Measurements from ENCODE around the gene FKBP11. TPM values are rescaled to one million over a fixed set of nuclear protein-coding genes. Genes with fewer than 3 reads are reported as not detected.

Gene FKBP11
- total and polyA plus RNA-seq, 2 donors (not counting 3 experiments of a cell fraction or from before 2014, with no cell fraction given): 74.2 to 81.2 TPM

GRCh38 chr12:48923117-48923516, 2.2 kb downstream of the FKBP11 start:
- no peak for FAIRE-seq
- Histone ChIP-seq H3K79me2 (ENCODE audit: control insufficient read depth, insufficient read depth, low read length) (no peaks in the 10 kb centered on the region), H3K36me3 (ENCODE audit: control insufficient read depth in 2 of 2, extremely low read depth in 1 of 2, insufficient read depth in 2 of 2, low read length in 2 of 2) (peaks cover 3% of the 10 kb centered on the region in 2 experiments), H3K9me1 (replicated peaks; ENCODE audit: control insufficient read depth, extremely low read depth, insufficient read depth, low read length) (no peaks in the 10 kb centered on the region), H2AFZ (ENCODE audit: low read depth, low read length) (no peak overlapping the region), H3K4me1 (ENCODE audit: control insufficient read depth, extremely low read depth, insufficient read depth, low read length) (peaks cover 11% of the 10 kb centered on the region), H4K20me1 (replicated peaks; ENCODE audit: control insufficient read depth, extremely low read depth, insufficient read depth, low read length) (no peaks in the 10 kb centered on the region), H3K27me3 (ENCODE audit: control insufficient read depth in 2 of 2, insufficient read depth in 2 of 2, low read length in 2 of 2) (no peaks in the 10 kb centered on the region), H3K9me3 (replicated peaks; ENCODE audit: control insufficient read depth, insufficient read depth, low read length) (no peaks in the 10 kb centered on the region), H3K4me3 (replicated peaks in 1 of 3; ENCODE audit: insufficient read depth in 1 of 3, low read depth in 1 of 3, low read length in 3 of 3) (no peak overlapping the region), H3K27ac (ENCODE audit: insufficient read depth, low read depth, low read length) (no peak overlapping the region), H3K9ac (replicated peaks; ENCODE audit: extremely low read depth, insufficient read depth, low read length) (no peak overlapping the region), H3K4me2 (ENCODE audit: insufficient read depth, low read length) (no peak overlapping the region)
- ChIA-PET POLR2A (no interaction called here), CTCF (interaction anchor here (1.5 to 3.9 kb wide), 5 partner anchors 12 to 70 kb away, joined by 4 to 39 read pairs (median 16); partner anchors contain the start of gene WNT1)
- DNase-seq (ENCODE audit: low read depth, low spot score): no peak
- dilution Hi-C loops (cut with MboI; ENCODE audit: extremely low pct_ligation_motif_present, low sequenced_read_pairs) (no loop called here), intact Hi-C loops (cut with micrococcal nuclease) (loop anchor here (5.0 kb wide), 1 partner anchor 64 kb away; no protein-coding TSS in a partner anchor)
- TF ChIP-seq JUN (IDR thresholded peaks at IDR 0.05; ENCODE audit: borderline replicate concordance, insufficient read depth, insufficient read length, low read depth) (no peak), MYC (IDR thresholded peaks at IDR 0.05; ENCODE audit: low read depth, low read length) (no peak), POLR2AphosphoS5 (IDR thresholded peaks at IDR 0.05; ENCODE audit: insufficient read depth, low read depth, low read length) (no peak), MAX (IDR thresholded peaks at IDR 0.05; ENCODE audit: insufficient read depth, insufficient read length) (no peak), CTCF (IDR thresholded peaks at IDR 0.05; ENCODE audit: extremely low read depth in 1 of 2, insufficient read depth in 1 of 2, low read depth in 1 of 2, low read length in 2 of 2) (no peak), POLR2A (IDR thresholded peaks at IDR 0.05; ENCODE audit: low read depth, low read length) (no peak), GATA2 (IDR thresholded peaks at IDR 0.05; ENCODE audit: insufficient read depth, insufficient read length, low read depth, low read length) (no peak), EZH2 (IDR thresholded peaks at IDR 0.05; ENCODE audit: borderline replicate concordance, low read depth, low read length, severe bottlenecking) (no peak), FOS (IDR thresholded peaks at IDR 0.05; ENCODE audit: borderline replicate concordance, insufficient read depth, low read length) (no peak)
- no TSS peak for BruUV-seq (replicated peaks)
